ENCODE results near the gene ADGRV1. TPM values are rescaled to one million over a fixed set of nuclear protein-coding genes. Genes with fewer than 3 reads are reported as not detected.
A peak's percentile ranks its signal among the peaks of the same experiment; 100 is the strongest.

The ADGRV1 gene
- total and polyA plus RNA-seq, 9 of the 15 experiments (the other 6 are each of a cell fraction or from before 2014, with no cell fraction given), result 21.7 to 156 (median 58.2) TPM

DNA sequence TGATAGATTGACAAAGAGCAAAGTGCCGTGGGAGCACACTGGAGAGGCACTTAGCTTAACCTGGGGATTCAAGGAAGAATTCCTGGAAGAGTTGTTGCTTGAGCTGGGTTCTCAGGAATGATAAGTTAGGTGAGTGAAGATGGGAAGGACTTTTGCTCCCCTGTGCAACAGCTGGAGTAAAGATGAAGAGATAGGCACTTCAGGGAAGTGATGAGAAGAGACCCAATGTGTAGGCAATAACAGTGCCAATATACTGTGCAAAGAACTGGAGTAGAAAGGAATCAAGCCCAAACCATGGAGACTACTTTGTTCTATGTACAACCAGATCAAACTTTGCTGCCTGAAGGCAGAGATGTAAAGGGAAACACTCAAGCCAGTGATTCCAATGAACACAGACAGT is 92.2 kb downstream of the ADGRV1 start:
- ATAC-seq (peak; percentile 41), FAIRE-seq (no peak), DNase-seq (ENCODE audit: extremely low read depth in 1 of 4, low spot score in 3 of 4) (no peak)
- in situ Hi-C loops (cut with MboI), result no loop called here
- 13% methylated on average over 1 of the region's 1 CpG for WGBS (ENCODE audit: insufficient coverage, low coverage, missing lambda C conversion rate)
- H3K9me3 ChIP-seq (replicated peaks; ENCODE audit: control insufficient read depth, insufficient read depth, low read depth, low read length), result no peaks in the 10 kb centered on the region
- H3K79me2 ChIP-seq (ENCODE audit: control insufficient read depth, insufficient read depth, low read length), result peaks cover 92% of the 10 kb centered on the region
- H3K9me1 ChIP-seq (ENCODE audit: control insufficient read depth, insufficient read depth, low read length), result no peaks in the 10 kb centered on the region
- intact Hi-C loops (cut with micrococcal nuclease), result no loop called here
- no peaks in the 10 kb centered on the region for H3K27me3 ChIP-seq (ENCODE audit: control insufficient read depth in 2 of 2, insufficient read depth in 2 of 2, low read length in 2 of 2)
- ChIA-PET POLR2A (interaction anchor here (2.8 kb wide), 1 partner anchor 9 kb away, joined by 12 read pairs; no protein-coding TSS in a partner anchor), CTCF (ENCODE audit: low intra/inter-chr PET ratio) (no interaction called here)
- peak overlapping the region; percentile 48; the same call in 2 of the 3 replicates for H3K27ac ChIP-seq (ENCODE audit: extremely low read depth, low read depth, low read length)
- no TSS peak for BruUV-seq (replicated peaks)
- H3K4me1 ChIP-seq (replicated peaks in 1 of 2; ENCODE audit: control insufficient read depth in 2 of 2, insufficient read depth in 2 of 2, low read length in 2 of 2), result peaks cover 6 to 39% of the 10 kb centered on the region in 2 experiments
- H2AFZ ChIP-seq (ENCODE audit: low read depth, low read length), result 0 out of 2 replicates have a peak overlapping the region, but pooled peaks have one; percentile 11
- H3K36me3 ChIP-seq (ENCODE audit: control insufficient read depth, insufficient read depth, low read length), result peaks cover 78% of the 10 kb centered on the region
- 0 out of 2 replicates have a peak overlapping the region, but pooled peaks have one; percentile 5 for H3K4me3 ChIP-seq
- no peaks in the 10 kb centered on the region for H4K20me1 ChIP-seq (replicated peaks; ENCODE audit: control insufficient read depth, insufficient read depth, low read length)
- peak overlapping the region; percentile 75 for H3K4me2 ChIP-seq (ENCODE audit: insufficient read depth, low read length)
- H3K9ac ChIP-seq (ENCODE audit: insufficient read depth in 1 of 2, low read depth in 2 of 2, low read length in 2 of 2), result peak overlapping the region in 1 of 2 experiments; percentile 42; a peak in 1 of 4 replicates
- TF ChIP-seq CXXC5 (CRISPR knock-in tag; IDR thresholded peaks at IDR 0.05) (peak; percentile 22), GATAD2A (IDR thresholded peaks at IDR 0.05) (peak; percentile 51; the same call in 1 of the 2 replicates), RCOR1 (IDR thresholded peaks at IDR 0.05; ENCODE audit: borderline replicate concordance in 1 of 2, low read depth in 2 of 2, low read length in 2 of 2) (0 out of 4 replicates have a peak, but pooled peaks of 1 of the 2 experiments have one; percentile 59), SMARCC2 (IDR thresholded peaks at IDR 0.05; ENCODE audit: low read depth) (no peak), ZBTB17 (CRISPR knock-in tag; IDR thresholded peaks at IDR 0.05) (no peak), POLR3G (IDR thresholded peaks at IDR 0.05; ENCODE audit: extremely low read depth, insufficient read length, insufficient replicate concordance) (no peak), TEAD2 (tag; IDR thresholded peaks at IDR 0.05) (no peak), MTA2 (IDR thresholded peaks at IDR 0.05; ENCODE audit: low read depth) (no peak), U2AF1 (optimal IDR thresholded peaks at IDR 0.05; ENCODE audit: low read depth, low read length) (no peak), RBBP5 (IDR thresholded peaks at IDR 0.05; ENCODE audit: borderline replicate concordance, insufficient read depth, low read length, poor library complexity, severe bottlenecking) (no peak), PURB (CRISPR knock-in tag; IDR thresholded peaks at IDR 0.05; ENCODE audit: low read depth) (no peak)
- TF ChIP-seq, protein P1, sequence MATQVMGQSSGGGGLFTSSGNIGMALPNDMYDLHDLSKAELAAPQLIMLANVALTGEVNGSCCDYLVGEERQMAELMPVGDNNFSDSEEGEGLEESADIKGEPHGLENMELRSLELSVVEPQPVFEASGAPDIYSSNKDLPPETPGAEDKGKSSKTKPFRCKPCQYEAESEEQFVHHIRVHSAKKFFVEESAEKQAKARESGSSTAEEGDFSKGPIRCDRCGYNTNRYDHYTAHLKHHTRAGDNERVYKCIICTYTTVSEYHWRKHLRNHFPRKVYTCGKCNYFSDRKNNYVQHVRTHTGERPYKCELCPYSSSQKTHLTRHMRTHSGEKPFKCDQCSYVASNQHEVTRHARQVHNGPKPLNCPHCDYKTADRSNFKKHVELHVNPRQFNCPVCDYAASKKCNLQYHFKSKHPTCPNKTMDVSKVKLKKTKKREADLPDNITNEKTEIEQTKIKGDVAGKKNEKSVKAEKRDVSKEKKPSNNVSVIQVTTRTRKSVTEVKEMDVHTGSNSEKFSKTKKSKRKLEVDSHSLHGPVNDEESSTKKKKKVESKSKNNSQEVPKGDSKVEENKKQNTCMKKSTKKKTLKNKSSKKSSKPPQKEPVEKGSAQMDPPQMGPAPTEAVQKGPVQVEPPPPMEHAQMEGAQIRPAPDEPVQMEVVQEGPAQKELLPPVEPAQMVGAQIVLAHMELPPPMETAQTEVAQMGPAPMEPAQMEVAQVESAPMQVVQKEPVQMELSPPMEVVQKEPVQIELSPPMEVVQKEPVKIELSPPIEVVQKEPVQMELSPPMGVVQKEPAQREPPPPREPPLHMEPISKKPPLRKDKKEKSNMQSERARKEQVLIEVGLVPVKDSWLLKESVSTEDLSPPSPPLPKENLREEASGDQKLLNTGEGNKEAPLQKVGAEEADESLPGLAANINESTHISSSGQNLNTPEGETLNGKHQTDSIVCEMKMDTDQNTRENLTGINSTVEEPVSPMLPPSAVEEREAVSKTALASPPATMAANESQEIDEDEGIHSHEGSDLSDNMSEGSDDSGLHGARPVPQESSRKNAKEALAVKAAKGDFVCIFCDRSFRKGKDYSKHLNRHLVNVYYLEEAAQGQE (IDR thresholded peaks at IDR 0.05; ENCODE audit: borderline replicate concordance), result no peak
- TF ChIP-seq, protein P1 (CRISPR knock-in tag; IDR thresholded peaks at IDR 0.05; ENCODE audit: low read depth), result no peak
- TF ChIP-seq, protein P2, sequence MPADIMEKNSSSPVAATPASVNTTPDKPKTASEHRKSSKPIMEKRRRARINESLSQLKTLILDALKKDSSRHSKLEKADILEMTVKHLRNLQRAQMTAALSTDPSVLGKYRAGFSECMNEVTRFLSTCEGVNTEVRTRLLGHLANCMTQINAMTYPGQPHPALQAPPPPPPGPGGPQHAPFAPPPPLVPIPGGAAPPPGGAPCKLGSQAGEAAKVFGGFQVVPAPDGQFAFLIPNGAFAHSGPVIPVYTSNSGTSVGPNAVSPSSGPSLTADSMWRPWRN (IDR thresholded peaks at IDR 0.05; ENCODE audit: low read depth), result no peak

Measured in K562 (cell line).